ENCODE measurements around the gene GPBP1L1.
A peak's percentile ranks its signal among the peaks of the same experiment; 100 is the strongest.
"Not testable (repeated sequence)": the region's sequence is repeated elsewhere in the genome, so short reads cannot be mapped to it uniquely, and the experiment has no call there.

GPBP1L1 gene

DNA sequence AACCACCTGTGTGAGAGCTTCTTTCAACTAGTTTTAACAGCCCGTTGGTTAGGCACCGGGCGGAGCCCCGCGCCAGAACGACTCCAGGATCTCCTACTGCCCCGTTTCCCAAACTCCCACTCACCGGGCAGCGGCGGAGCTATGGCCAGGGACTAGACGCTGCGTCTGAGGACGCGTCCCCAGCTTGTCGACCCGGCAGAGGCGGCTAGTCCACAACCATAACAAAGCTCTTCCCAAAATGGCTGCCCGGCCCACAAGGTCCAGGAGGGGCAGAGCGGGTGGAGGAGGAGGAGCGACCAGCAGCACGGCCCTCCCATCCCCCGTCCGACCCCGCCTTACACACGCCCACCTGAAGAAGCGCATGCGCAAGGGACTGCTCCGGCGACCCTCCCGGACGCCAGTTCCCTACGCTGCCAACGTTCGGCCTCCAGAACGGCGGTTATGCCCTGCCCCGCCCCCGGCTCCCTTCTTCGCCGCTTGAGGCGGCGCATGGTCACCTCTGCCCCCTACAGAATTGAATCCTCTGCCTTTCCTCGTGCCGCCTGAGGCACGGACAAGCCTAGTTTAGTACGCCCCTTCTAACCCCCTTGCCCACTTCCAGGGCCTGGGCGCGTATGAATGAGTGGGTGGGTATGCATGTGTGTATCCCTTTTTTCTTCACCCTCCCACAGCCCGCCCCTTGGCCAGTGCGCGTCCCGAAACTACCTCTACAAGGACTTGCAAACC is at the start of gene GPBP1L1:
TSS of gene GPBP1L1 (minus strand) at position 246 of the 726 bp plus-strand sequence. CDS start 27,446 bp downstream, outside the sequence.
- TF ChIP-seq, protein P1, sequence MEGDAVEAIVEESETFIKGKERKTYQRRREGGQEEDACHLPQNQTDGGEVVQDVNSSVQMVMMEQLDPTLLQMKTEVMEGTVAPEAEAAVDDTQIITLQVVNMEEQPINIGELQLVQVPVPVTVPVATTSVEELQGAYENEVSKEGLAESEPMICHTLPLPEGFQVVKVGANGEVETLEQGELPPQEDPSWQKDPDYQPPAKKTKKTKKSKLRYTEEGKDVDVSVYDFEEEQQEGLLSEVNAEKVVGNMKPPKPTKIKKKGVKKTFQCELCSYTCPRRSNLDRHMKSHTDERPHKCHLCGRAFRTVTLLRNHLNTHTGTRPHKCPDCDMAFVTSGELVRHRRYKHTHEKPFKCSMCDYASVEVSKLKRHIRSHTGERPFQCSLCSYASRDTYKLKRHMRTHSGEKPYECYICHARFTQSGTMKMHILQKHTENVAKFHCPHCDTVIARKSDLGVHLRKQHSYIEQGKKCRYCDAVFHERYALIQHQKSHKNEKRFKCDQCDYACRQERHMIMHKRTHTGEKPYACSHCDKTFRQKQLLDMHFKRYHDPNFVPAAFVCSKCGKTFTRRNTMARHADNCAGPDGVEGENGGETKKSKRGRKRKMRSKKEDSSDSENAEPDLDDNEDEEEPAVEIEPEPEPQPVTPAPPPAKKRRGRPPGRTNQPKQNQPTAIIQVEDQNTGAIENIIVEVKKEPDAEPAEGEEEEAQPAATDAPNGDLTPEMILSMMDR (IDR thresholded peaks at IDR 0.05; ENCODE audit: extremely low read depth, missing control alignments): no peak
- peak; percentile 95 for DNase-seq (ENCODE audit: low spot score)

GRCh38 chr1:45730780-45731319 is 44.5 kb upstream of the GPBP1L1 start:
- TF ChIP-seq, protein P1 (IDR thresholded peaks at IDR 0.05; ENCODE audit: extremely low read depth, missing control alignments): no peak
- DNase-seq (ENCODE audit: low spot score): no peak

GRCh38 chr1:45730075-45730779 is 43.9 kb upstream of the GPBP1L1 start:
- no peak for DNase-seq (ENCODE audit: low spot score)
- TF ChIP-seq, protein P1 (IDR thresholded peaks at IDR 0.05; ENCODE audit: extremely low read depth, missing control alignments): no peak

DNA sequence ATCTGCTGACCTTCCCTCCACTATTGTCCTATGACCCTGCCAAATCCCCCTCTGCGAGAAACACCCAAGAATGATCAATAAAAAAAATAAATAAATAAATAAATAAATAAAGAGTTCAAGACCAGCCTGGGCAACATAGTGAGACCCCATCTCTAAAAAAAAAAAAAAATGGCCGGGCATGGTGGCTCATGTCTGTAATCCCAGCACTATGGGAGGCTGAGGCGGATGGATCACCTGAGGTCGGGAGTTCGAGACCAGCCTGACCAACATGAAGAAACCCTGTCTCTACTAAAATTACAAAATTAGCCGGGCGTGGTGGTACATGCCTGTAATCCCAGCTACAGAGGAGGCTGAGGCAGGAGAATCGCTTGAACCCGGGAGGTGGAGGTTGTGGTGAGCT is 39.7 kb upstream of the GPBP1L1 start:
- DNase-seq (ENCODE audit: low spot score): not testable (repeated sequence)

- no peak for DNase-seq (ENCODE audit: low spot score)
- TF ChIP-seq, protein P1 (IDR thresholded peaks at IDR 0.05; ENCODE audit: extremely low read depth, missing control alignments): no peak
Observed at GRCh38 chr1:45723248-45723930, 37.1 kb upstream of the GPBP1L1 start.

DNA sequence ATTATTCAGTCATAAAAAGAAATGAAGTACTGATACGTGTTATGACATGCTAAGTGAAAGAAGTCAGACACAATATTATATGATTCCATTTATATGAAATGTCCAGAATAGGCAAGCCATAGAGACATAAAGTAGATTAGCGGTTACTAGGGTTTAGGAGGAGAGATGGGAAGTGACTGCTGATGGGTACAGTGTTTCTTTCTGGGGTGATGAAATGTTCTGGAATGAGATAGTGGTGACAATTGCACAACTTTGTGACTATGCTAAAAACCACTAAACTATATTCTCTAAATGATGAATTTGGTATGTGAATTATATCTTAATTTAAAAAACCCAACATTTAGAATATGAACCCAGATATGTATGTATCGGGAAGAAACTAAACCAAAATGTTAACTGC is 36.5 kb upstream of the GPBP1L1 start:
- no peak for DNase-seq (ENCODE audit: low spot score)
- TF ChIP-seq, protein P1 (IDR thresholded peaks at IDR 0.05; ENCODE audit: extremely low read depth, missing control alignments): no peak

DNA sequence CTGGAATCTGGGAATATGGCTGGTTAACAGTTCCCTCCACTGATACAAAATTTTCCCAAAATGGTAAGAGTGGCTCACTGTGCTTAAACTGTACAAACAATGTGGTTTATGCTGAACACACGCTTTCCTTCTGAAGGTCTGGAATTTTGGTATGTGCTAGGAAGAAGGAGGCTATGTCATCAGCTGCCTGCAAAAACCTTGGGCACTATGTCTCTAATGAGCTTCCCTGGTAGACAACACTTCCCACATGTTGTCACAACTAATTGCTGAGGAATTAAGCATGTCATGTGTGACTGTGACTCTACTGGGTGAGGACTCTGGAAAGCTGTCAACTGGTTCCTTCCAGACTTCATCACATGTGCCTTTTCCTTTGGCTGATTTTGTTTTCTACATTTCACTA is 34.9 kb upstream of the GPBP1L1 start:
- TF ChIP-seq, protein P1 (IDR thresholded peaks at IDR 0.05; ENCODE audit: extremely low read depth, missing control alignments): no peak
- DNase-seq (ENCODE audit: low spot score): no peak
